Endothelial cell of umbilical vein (primary cell): Measurements from ENCODE around the gene KDM3B. TPM values are rescaled to one million over a fixed set of nuclear protein-coding genes. Genes with fewer than 3 reads are reported as not detected.
A peak's percentile ranks its signal among the peaks of the same experiment; 100 is the strongest.

Experiments used
- BruUV-seq: library from RNA; stranded (reverse); fragments of 400-500 nt; replicated peaks from 2 replicates; lab custom pipeline; 2021; lab: Mats Ljungman, UMichigan
- CTCF ChIA-PET: fragments of 300-600, 350-600 bp; sonication (Branson Sonifier 250); formaldehyde crosslinking; loops from one replicate; lab custom pipeline; 2021; ENCODE audit warnings: antibody characterized with exemption, inconsistent platforms; lab: Charles Lee
- POLR2A ChIA-PET: fragments of 300-600, 350-600 bp; sonication (Branson Sonifier 250); formaldehyde crosslinking; loops from one replicate; lab custom pipeline; 2021; ENCODE audit warnings: antibody characterized with exemption, inconsistent platforms; lab: Charles Lee
- DNase-seq: peaks from one replicate; pipeline ENCODE4 v3.0.0-alpha.2; 2011; ENCODE audit warnings: low read depth, low spot score
- FAIRE-seq: peaks from 2 replicates; lab custom pipeline; 2011; peaks lifted over from hg19 to GRCh38; lab: Jason Lieb, UNC
- H2AFZ ChIP-seq: 2 replicates; pipeline ENCODE4 v1.6.0; 2012; ENCODE audit warnings: low read depth, low read length, control low read depth, inconsistent platforms
- H3K27ac ChIP-seq: 2 replicates; pipeline ENCODE4 v1.5.1; 2011; ENCODE audit warnings: low read depth, mild to moderate bottlenecking, control low read depth, low read length, moderate library complexity; ENCODE audit not compliant: insufficient read depth
- H3K27me3 ChIP-seq, 2 experiments: 2 replicates each; pipeline versions ENCODE4 v1.6.0 to v1.6.1; 2011; ENCODE audit warnings: low read length in 2 of 2, mixed read lengths in 1 of 2; ENCODE audit not compliant: control insufficient read depth in 2 of 2, insufficient read depth in 2 of 2
- H3K36me3 ChIP-seq, 2 experiments: 2 replicates in 1 of 2; 3 replicates in 1 of 2; pipeline ENCODE4 v1.5.1; 2011; ENCODE audit warnings: low read length in 2 of 2, mild to moderate bottlenecking in 1 of 2, moderate library complexity in 1 of 2; ENCODE audit not compliant: control insufficient read depth in 2 of 2, insufficient read depth in 2 of 2; ENCODE audit errors: extremely low read depth in 1 of 2
- H3K4me1 ChIP-seq: 3 replicates; pipeline ENCODE4 v1.5.1; 2011; ENCODE audit warnings: mild to moderate bottlenecking, low read length; ENCODE audit not compliant: control insufficient read depth, insufficient read depth; ENCODE audit errors: extremely low read depth
- H3K4me2 ChIP-seq: 2 replicates; pipeline ENCODE4 v1.6.1; 2011; ENCODE audit warnings: low read length, control low read depth, mixed read lengths; ENCODE audit not compliant: insufficient read depth
- H3K4me3 ChIP-seq, 3 experiments: fragments of 200-600 bp in 1 of 3; sonication (generic), shearing (Covaris generic) in 1 of 3; replicated peaks in 1 of 3; 2 replicates each; pipeline ENCODE4 v1.5.1; 2011 to 2016; ENCODE audit warnings: control low read depth in 3 of 3, low read length in 3 of 3, mild to moderate bottlenecking in 2 of 3, inconsistent platforms in 1 of 3, low read depth in 1 of 3, moderate library complexity in 1 of 3; ENCODE audit not compliant: insufficient read depth in 1 of 3
- H3K79me2 ChIP-seq: 2 replicates; pipeline ENCODE4 v1.6.0; 2012; ENCODE audit warnings: low read length, inconsistent platforms; ENCODE audit not compliant: control insufficient read depth, insufficient read depth
- H3K9ac ChIP-seq: replicated peaks from 2 replicates; pipeline ENCODE3; 2011; ENCODE audit warnings: low read length, control low read depth; ENCODE audit not compliant: insufficient read depth; ENCODE audit errors: extremely low read depth
- H3K9me1 ChIP-seq: replicated peaks from 3 replicates; pipeline ENCODE4 v1.6.0; 2011; ENCODE audit warnings: mild to moderate bottlenecking, low read length; ENCODE audit not compliant: control insufficient read depth, insufficient read depth; ENCODE audit errors: extremely low read depth
- H3K9me3 ChIP-seq: replicated peaks from 2 replicates; pipeline ENCODE4 v1.5.1; 2012; ENCODE audit warnings: low read length, inconsistent platforms; ENCODE audit not compliant: control insufficient read depth, insufficient read depth
- H4K20me1 ChIP-seq: replicated peaks from 2 replicates; pipeline ENCODE3; 2011; ENCODE audit warnings: mild to moderate bottlenecking, low read length; ENCODE audit not compliant: control insufficient read depth, insufficient read depth; ENCODE audit errors: extremely low read depth
- CTCF ChIP-seq, 2 donors: IDR thresholded peaks; 1 replicate in 1 of 2; 2 replicates in 1 of 2; pipeline ENCODE4 v1.5.1; 2011; ENCODE audit warnings: low read length in 2 of 2, mild to moderate bottlenecking in 2 of 2, moderate library complexity in 2 of 2, control low read depth in 1 of 2, inconsistent platforms in 1 of 2, low read depth in 1 of 2; ENCODE audit not compliant: insufficient read depth in 1 of 2; ENCODE audit errors: extremely low read depth in 1 of 2
- EZH2 ChIP-seq: IDR thresholded peaks from 2 replicates; pipeline ENCODE4 v1.6.1; 2012; ENCODE audit warnings: borderline replicate concordance, low read depth, mild to moderate bottlenecking, moderate library complexity, low read length, inconsistent platforms; ENCODE audit not compliant: severe bottlenecking
- FOS ChIP-seq: IDR thresholded peaks from 2 replicates; pipeline ENCODE4 v1.6.1; 2011; ENCODE audit warnings: mild to moderate bottlenecking, low read length, moderate library complexity, borderline replicate concordance; ENCODE audit not compliant: insufficient read depth
- GATA2 ChIP-seq: IDR thresholded peaks from 2 replicates; pipeline ENCODE4 v1.7.0; 2011; ENCODE audit warnings: low read depth, mild to moderate bottlenecking, moderate library complexity, mixed read lengths, low read length; ENCODE audit not compliant: insufficient read length, insufficient read depth
- JUN ChIP-seq: IDR thresholded peaks from 2 replicates; pipeline ENCODE4 v1.6.1; 2011; ENCODE audit warnings: borderline replicate concordance, low read depth; ENCODE audit not compliant: insufficient read length, insufficient read depth
- MAX ChIP-seq: IDR thresholded peaks from 2 replicates; pipeline ENCODE4 v1.6.1; 2011; ENCODE audit not compliant: insufficient read depth, insufficient read length
- MYC ChIP-seq: IDR thresholded peaks from one replicate; pipeline ENCODE4 v1.6.1; 2011; ENCODE audit warnings: mild to moderate bottlenecking, low read depth, low read length
- POLR2A ChIP-seq: IDR thresholded peaks from 2 replicates; pipeline ENCODE4 v1.6.1; 2012; ENCODE audit warnings: low read depth, mild to moderate bottlenecking, control low read depth, low read length
- POLR2AphosphoS5 ChIP-seq: IDR thresholded peaks from 2 replicates; pipeline ENCODE4 v1.6.1; 2012; ENCODE audit warnings: low read depth, mild to moderate bottlenecking, control low read depth, low read length, moderate library complexity; ENCODE audit not compliant: insufficient read depth
- dilution Hi-C: fragments of 300-500 bp; cut with MboI; formaldehyde crosslinking; loops from one replicate; pipeline ENCODE4 v1.15.0; 2019; ENCODE audit warnings: low sequenced_read_pairs; ENCODE audit not compliant: extremely low pct_ligation_motif_present
- intact Hi-C: fragments of 100-400 bp; cut with micrococcal nuclease; formaldehyde crosslinking; loops from one replicate; pipeline ENCODE4 v1.10.0; 2022
- polyA plus RNA-seq, 4 experiments: library from polyadenylated mRNA; depleted of rRNA in 3 of 4; stranded (reverse) in 3 of 4; unstranded in 1 of 4; fragments of >200 nt; gene quantifications; 2 replicates each; pipeline versions ENCODE4 v1.2.1 to v1.2.3, GENCODE V29; 2011 to 2012; ENCODE audit warnings: missing spikeins in 1 of 4
- total RNA-seq: library from RNA; stranded (reverse); gene quantifications from 2 replicates; pipeline ENCODE4 v1.2.3, GENCODE V29; 2021

KDM3B gene
- total and polyA plus RNA-seq, 2 donors (not counting 3 experiments of a cell fraction or from before 2014, with no cell fraction given), result 19.0 to 55.7 TPM

GRCh38 chr5:138461343-138462125 lies 109.0 kb downstream of the KDM3B start:
- POLR2A ChIA-PET, result no interaction called here

GRCh38 chr5:138463419-138464007 lies 111.0 kb downstream of the KDM3B start:
- CTCF ChIA-PET, result interaction anchor here (0.7 to 5.0 kb wide), 10 partner anchors 8 to 214 kb away, joined by 3 to 70 read pairs (median 6); no protein-coding TSS in a partner anchor

More at GRCh38 chr5:138461343-138462125, 109.0 kb downstream of the KDM3B start:
- BruUV-seq, result no TSS peak
- TF ChIP-seq MYC (no peak), MAX (peak; percentile 72)
- Histone ChIP-seq H3K27me3 (no peaks in the 10 kb centered on the region), H3K27ac (no peak overlapping the region), H2AFZ (peak overlapping the region; percentile 0), H3K9ac (no peak overlapping the region), H3K4me3 (no peak overlapping the region), H3K4me1 (peaks cover 23% of the 10 kb centered on the region), H3K4me2 (no peak overlapping the region), H3K36me3 (no peaks in the 10 kb centered on the region), H4K20me1 (no peaks in the 10 kb centered on the region), H3K9me3 (no peaks in the 10 kb centered on the region), H3K9me1 (no peaks in the 10 kb centered on the region), H3K79me2 (peaks cover 2% of the 10 kb centered on the region)
- intact Hi-C loops, result no loop called here
- dilution Hi-C loops, result no loop called here
- CTCF ChIA-PET, result interaction anchor here (1.0 to 2.2 kb wide), 4 partner anchors 12 to 83 kb away, joined by 3 to 13 read pairs (median 6); no protein-coding TSS in a partner anchor
- DNase-seq (peak; percentile 64), FAIRE-seq (peak; percentile 86)

More at GRCh38 chr5:138463419-138464007, 111.0 kb downstream of the KDM3B start:
- H2AFZ ChIP-seq, result peak overlapping the region; percentile 85
- dilution Hi-C loops (no loop called here), intact Hi-C loops (loop anchor here (1.0 kb wide), 2 partner anchors 13 to 40 kb away; no protein-coding TSS in a partner anchor)
- peaks cover 16% of the 10 kb centered on the region for H3K4me1 ChIP-seq
- peak overlapping the region; percentile 75 for H3K27ac ChIP-seq
- H4K20me1 ChIP-seq, result no peaks in the 10 kb centered on the region
- H3K79me2 ChIP-seq, result peaks cover 5% of the 10 kb centered on the region
- peak overlapping the region; percentile 72 for H3K4me2 ChIP-seq
- POLR2A ChIA-PET, result interaction anchor here (1.6 kb wide), 1 partner anchor 29 kb away, joined by 6 read pairs; no protein-coding TSS in a partner anchor
- TF ChIP-seq POLR2A (no peak), GATA2 (no peak), EZH2 (no peak), JUN (no peak), CTCF (IDR thresholded peaks at IDR 0.05; ENCODE audit: extremely low read depth in 1 of 2, insufficient read depth in 1 of 2, low read depth in 1 of 2, low read length in 2 of 2) (no peak), POLR2AphosphoS5 (no peak), MYC (no peak), FOS (no peak), MAX (no peak)
- H3K9ac ChIP-seq, result peak overlapping the region; percentile 78
- no peak for DNase-seq
- H3K36me3 ChIP-seq, result peaks cover 0 to 3% of the 10 kb centered on the region in 2 experiments
- BruUV-seq, result no TSS peak
- no peaks in the 10 kb centered on the region for H3K9me3 ChIP-seq
- peak overlapping the region; percentile 49 to 59 (median 57) for H3K4me3 ChIP-seq
- FAIRE-seq, result no peak
- no peaks in the 10 kb centered on the region for H3K9me1 ChIP-seq
- no peaks in the 10 kb centered on the region for H3K27me3 ChIP-seq
